ENCODE data around the gene PDSS2.

Gene PDSS2

DNA sequence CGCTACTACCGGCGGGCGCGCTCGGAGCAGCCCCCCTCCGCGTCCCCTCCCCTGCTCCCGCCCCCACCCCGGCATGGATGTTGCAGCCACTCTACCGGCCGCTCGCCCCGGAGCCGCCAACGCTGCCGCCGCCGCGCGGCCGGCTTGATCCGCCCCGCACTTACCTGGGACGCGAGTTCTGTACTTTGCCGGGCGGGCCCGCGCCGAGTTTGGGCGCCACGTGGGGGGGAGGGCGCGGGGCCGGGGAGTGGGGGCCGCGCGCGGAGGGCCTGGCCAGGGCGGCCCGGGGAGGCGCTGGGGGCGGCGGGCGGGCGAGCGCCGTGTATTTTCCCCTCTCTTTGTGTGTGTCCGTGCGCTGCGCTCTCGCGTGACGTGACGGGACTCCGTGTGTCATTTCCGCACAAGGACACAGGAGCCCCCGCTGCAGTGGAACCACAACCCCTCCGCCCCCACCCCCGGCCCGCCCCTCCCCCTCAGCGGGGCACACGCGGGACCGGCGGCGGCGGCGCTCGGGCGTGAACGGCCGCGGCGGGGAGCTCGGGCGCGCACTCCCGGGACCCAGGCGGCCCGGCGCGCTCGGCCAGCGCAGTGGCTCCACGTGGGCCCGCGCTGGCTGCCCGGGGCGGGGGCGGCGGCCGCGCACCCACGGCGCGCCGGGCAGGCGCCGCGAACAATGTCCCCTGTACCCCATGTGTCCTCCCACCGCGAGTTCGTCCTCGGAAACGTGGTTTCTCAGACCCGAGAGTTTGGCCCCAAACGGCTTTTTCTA, 344.3 kb downstream of the PDSS2 start, which contains the start of gene BEND3:
Gene BEND3, minus strand, starts transcription at position 590 of the 769 bp plus-strand sequence. CDS start 16,230 bp downstream, outside the sequence.
- peak; percentile 60 for DNase-seq

DNA sequence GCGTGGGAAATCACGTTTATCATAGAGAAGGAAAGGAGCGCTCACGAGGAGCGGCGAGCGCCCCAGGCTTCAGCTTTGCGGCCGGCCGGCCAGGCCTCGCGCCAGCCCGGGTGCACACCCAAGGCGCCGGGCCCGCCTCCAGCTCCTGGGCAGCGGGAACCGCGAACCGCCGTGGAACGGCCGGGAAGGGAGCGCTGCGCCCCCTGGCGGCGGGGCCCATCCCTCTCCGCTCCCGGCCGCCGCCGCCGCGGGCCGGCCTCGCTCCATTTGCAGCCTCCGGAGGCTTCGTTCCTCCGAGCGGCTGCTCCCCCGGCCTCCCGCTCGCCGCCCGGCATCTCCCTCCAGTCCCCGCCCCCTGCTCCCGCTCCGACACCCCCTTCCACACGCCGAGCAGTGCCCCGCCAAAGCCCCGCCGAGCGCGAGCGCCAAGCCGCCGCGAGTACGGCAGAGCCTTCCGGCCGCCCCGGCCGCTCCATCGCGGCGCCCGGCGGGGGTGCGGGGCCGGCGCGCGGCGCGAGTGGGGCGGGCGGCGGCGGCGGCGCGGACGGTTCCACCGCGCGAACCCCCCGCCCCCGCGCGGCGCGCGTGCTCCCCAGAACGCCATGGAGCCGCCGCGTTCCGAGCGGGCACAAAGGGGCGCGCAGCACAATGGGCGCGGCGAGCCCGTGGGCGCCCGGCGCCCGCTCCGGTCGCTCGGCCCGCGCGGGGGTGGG, 345.0 kb downstream of the PDSS2 start:
- peak; percentile 75 for DNase-seq

- DNase-seq = no peak
These were observed 349.2 kb downstream of the PDSS2 start for GRCh38 chr6:107110200-107110599.

- DNase-seq = no peak
These were observed 351.0 kb downstream of the PDSS2 start for GRCh38 chr6:107108201-107108890.

DNA sequence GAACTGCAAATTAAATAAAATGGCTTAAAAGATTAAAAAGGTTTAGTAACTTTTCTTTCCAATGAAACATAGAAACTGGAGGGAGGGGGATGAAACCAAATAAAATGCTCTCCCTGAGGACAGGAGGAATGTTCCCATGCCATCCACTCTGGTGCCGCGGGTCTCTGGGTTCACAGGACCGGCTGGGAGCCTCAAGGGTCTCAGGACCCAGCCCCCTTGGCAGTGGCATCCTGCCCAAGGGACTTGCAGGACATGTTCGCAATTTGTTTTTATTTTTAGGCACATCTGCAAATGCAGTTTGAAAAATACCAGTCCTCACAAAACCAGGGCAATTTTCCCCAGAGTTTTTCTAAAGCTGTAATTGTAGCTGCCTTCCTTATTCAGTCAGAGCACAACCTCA, 351.6 kb downstream of the PDSS2 start:
- DNase-seq = no peak

DNA sequence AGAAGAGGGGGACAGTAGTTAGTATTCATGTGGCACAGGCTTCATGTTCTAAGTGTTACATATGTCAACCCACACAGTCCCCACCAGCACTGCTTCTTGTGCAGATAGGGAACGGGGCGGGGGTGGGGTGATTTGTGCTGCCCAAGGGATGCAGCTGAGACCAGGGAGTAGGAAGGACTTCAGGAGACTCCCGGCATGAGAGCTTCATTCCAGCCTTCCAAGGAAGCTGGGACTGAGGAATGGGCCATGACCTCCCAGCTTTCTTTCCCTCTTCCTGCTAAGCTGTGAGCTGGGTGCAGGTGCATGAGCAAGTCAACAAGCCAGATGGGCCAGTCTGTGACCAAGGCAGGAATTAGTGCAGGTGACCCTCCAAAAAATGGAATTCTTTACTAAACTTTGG, 353.2 kb downstream of the PDSS2 start:
- DNase-seq = no peak

DNA sequence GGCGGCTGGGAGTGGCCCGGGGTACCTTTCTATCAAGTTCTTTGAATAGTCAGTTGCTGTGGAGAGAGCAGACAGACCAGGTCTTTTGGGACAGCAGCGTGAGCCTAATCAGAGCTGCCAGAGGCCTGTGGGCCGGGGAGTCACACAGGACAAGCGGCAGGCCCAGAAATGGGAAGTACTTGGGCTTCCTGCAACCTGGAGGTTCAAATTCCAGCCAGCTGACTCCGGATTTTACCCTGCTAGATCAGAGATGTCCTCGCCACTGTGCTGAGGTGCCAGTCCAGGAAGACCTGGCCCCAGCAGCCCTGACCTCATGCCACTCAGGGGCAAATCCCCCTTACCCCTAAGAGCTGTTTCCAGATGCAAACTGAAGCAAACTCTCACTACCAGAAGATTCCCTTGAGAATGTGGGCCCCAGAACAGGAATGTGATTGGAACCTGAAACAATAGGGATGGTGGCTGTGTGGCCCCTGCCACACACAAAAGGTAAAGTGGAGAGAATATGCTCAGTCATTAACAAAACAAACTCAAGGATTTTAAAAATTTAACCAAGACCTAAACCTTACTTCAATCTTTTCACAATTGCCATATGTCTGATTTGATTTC, 353.8 kb downstream of the PDSS2 start:
- no peak for DNase-seq

DNA sequence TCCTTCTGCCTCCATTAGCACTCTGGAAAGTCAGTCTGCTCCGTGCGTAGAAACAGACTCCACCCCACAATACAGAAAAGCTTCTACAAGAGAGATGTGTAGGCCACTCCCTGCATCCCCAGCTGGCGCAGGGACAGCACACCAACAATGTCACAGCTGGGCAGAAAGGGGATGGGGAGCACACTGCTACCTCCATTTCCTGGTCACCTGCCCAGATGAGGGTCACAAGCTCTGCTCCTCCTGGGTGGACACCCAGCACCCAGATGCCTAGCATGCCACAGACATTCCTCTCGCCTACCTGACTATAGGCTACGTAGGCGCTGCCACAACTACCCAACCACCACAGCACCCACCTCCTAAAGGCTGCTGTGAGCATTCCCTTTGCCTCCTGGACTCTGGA, 356.3 kb downstream of the PDSS2 start:
- no peak for DNase-seq

Data from CD4-positive, alpha-beta T cell treated with Interleukin-12 subunit alpha and Interleukin-12 subunit beta, for 1 hour (primary cell).